ENCODE measurements around the gene TNFAIP8L1. TPM values are rescaled to one million over a fixed set of nuclear protein-coding genes. Genes with fewer than 3 reads are reported as not detected.

The TNFAIP8L1 gene
- total RNA-seq, 1 donor from 2014 or later, result 60.1 TPM

DNA sequence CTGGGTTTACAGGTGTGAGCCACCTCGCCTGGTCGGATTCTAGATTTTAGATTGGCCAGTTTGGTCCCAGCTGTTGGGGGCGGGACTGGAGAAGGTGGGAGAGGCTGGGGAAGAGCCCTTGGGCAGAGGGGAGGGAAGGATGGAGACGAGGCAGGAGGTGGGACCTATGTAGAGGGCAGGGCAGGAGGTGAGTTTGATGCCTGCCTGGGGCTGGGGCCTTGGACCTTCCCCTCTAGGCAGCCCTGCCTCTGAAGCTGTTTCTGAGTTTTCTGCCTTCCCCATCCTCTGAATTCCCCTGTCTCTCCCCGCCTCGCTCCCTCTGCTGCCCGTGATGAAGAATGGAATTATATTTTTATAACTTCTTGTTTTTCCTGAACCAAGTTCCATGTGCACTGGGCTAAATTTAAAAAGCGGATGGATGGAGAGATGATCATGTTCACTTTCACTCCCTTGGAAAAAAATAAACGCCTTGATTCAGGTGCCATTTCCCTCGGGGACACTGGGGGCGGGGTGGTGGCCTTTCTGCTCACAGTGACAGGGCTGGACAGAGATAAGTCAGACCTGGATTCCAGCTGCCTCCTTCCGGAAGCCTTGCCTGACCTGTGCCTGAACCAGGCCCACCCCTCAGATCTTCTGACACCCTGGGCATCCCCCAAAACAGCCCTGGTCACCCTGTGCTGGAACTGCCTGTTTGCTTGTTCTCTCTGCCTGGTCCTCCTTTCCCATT, 16.5 kb upstream of the TNFAIP8L1 start:
- no peaks in the 10 kb centered on the region for H3K36me3 Mint-ChIP-seq (ENCODE audit: low read depth, unreplicated experiment)
- no peaks in the 10 kb centered on the region for H3K27me3 Mint-ChIP-seq (ENCODE audit: unreplicated experiment)
- no peaks in the 10 kb centered on the region for H3K9me3 Mint-ChIP-seq (ENCODE audit: unreplicated experiment)
- H3K4me3 Mint-ChIP-seq (ENCODE audit: unreplicated experiment), result no peak overlapping the region
- TF ChIP-seq CTCF (IDR thresholded peaks at IDR 0.05; ENCODE audit: unreplicated experiment), result no peak
- H3K27ac Mint-ChIP-seq (ENCODE audit: unreplicated experiment), result no peak overlapping the region
- H3K4me1 Mint-ChIP-seq (ENCODE audit: unreplicated experiment), result peaks cover 2% of the 10 kb centered on the region
- no peak for DNase-seq (ENCODE audit: low spot score)

DNA sequence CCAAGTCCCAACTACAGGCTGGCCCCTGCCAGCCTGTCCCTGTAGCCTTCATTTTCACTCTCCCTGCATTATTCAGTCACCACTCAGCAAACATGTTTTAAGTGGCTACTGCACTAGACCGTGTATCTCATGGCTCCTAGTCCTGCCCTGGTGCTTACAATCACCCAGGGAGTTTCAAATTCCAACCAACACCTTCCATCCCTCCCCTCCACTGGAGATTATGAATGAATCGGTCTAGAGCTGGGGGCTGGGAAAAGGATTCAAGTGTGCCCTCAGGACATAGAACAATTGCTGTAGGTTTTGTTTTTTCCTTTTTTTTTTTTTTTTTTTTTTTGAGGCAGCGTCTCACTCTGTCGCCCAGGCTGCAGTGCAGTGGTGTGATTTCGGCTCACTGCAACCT, 15.0 kb upstream of the TNFAIP8L1 start:
- Mint-ChIP-seq H3K36me3 (ENCODE audit: low read depth, unreplicated experiment) (no peaks in the 10 kb centered on the region), H3K9me3 (ENCODE audit: unreplicated experiment) (no peaks in the 10 kb centered on the region), H3K4me1 (ENCODE audit: unreplicated experiment) (peaks cover 2% of the 10 kb centered on the region), H3K27ac (ENCODE audit: unreplicated experiment) (no peak overlapping the region), H3K27me3 (ENCODE audit: unreplicated experiment) (no peaks in the 10 kb centered on the region), H3K4me3 (ENCODE audit: unreplicated experiment) (no peak overlapping the region)
- no peak for DNase-seq (ENCODE audit: low spot score)
- no peak for TF ChIP-seq CTCF (IDR thresholded peaks at IDR 0.05; ENCODE audit: unreplicated experiment)

GRCh38 chr19:4624733-4625362, 14.5 kb upstream of the TNFAIP8L1 start:
- H3K4me1 Mint-ChIP-seq (ENCODE audit: unreplicated experiment), result peaks cover 2% of the 10 kb centered on the region
- no peak for TF ChIP-seq CTCF (IDR thresholded peaks at IDR 0.05; ENCODE audit: unreplicated experiment)
- no peak overlapping the region for H3K4me3 Mint-ChIP-seq (ENCODE audit: unreplicated experiment)
- H3K27ac Mint-ChIP-seq (ENCODE audit: unreplicated experiment), result no peak overlapping the region
- no peak for DNase-seq (ENCODE audit: low spot score)
- H3K36me3 Mint-ChIP-seq (ENCODE audit: low read depth, unreplicated experiment), result no peaks in the 10 kb centered on the region
- H3K27me3 Mint-ChIP-seq (ENCODE audit: unreplicated experiment), result no peaks in the 10 kb centered on the region
- no peaks in the 10 kb centered on the region for H3K9me3 Mint-ChIP-seq (ENCODE audit: unreplicated experiment)

DNA sequence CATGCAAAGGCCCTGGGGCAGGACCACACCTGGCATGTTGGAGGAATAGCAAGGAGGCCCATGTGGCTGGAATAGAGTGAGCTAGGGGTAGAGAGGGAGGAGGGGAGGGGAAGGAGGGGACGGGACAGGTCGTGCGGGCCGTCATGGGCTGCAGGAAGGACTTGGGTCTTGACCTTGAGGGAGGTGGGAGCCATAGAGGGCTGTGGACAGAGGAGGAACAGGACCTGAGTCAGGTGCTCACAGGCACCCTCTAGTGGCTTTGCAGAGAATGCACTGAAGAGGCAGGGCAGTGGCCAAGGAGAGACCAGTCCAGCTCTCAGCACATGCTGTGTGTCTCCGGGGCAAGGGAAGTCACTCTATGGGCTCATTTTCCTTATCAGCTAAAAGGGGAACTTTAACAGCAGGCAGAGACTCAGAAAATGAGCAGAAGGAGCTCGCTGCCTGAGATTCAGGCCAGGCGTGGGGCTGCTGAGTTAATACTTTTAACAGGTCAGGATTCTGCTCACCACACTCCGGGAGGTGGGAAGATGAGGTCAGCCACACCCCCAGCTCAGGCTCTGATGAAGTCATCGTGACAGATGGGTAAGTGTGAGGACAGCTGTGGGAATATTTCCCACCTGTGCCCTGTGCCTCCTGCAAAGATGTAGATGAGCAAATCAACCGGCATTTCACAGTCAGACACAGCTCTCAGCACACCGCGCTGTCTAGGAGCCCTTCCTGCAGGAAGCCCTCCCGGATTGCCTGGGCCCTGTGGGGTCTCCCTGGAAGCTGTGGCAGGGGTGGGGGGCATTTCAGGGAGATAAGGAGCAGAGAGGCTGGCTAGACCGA, 6.0 kb upstream of the TNFAIP8L1 start:
- Mint-ChIP-seq H3K9me3 (ENCODE audit: unreplicated experiment) (no peaks in the 10 kb centered on the region), H3K4me3 (ENCODE audit: unreplicated experiment) (no peak overlapping the region)
- peak; percentile 73 for TF ChIP-seq CTCF (IDR thresholded peaks at IDR 0.05; ENCODE audit: unreplicated experiment)

More for the DNA sequence above, 6.0 kb upstream of the TNFAIP8L1 start:
- peaks cover 11% of the 10 kb centered on the region for H3K4me1 Mint-ChIP-seq (ENCODE audit: unreplicated experiment)
- H3K36me3 Mint-ChIP-seq (ENCODE audit: low read depth, unreplicated experiment), result no peaks in the 10 kb centered on the region
- DNase-seq (ENCODE audit: low spot score), result peak; percentile 73
- peaks cover 6% of the 10 kb centered on the region for H3K27me3 Mint-ChIP-seq (ENCODE audit: unreplicated experiment)
- peak overlapping the region; percentile 14 for H3K27ac Mint-ChIP-seq (ENCODE audit: unreplicated experiment)

All from endothelial cell (in vitro differentiated cells).